ENCODE data around the gene PLEKHA1. TPM values are rescaled to one million over a fixed set of nuclear protein-coding genes. Genes with fewer than 3 reads are reported as not detected.

PLEKHA1 gene
- total RNA-seq, result 50.4 TPM
- long read RNA-seq, partial matches to known transcripts, result 22 of 123 reads
- long read RNA-seq, other reads (novel, unspliced or antisense), result 101 of 123 reads

GRCh38 chr10:122374237-122374858 is at the start of gene PLEKHA1:
TSS of gene PLEKHA1 (plus strand) at chr10:122374708. CDS start at chr10:122393201, 18,493 bp downstream.
- H3K4me1 ChIP-seq, result peaks cover 87% of the 10 kb centered on the region
- intact Hi-C loops (cut with micrococcal nuclease), result no loop called here

DNA sequence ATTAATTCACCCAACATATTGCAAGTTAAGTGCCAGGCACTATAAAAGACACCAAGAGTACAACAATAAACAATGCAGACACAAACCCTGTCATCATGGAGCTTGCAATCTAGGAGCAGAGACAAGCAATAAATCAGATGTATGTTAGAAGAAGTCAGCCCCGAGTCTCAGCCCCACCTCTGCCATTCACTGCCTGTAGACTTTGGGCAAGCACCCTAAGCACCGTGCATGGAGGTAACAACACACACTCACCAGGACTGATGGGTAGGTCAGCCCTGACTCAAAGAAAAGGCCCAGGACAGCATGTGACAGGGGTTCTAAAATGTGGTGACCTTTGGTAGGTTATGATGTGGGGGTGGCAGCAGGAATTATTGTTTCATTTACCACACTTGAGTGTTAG is 49.3 kb upstream of the PLEKHA1 start:
- intact Hi-C loops (cut with micrococcal nuclease), result no loop called here
- no peak for DNase-seq

More at GRCh38 chr10:122374237-122374858, at the start of gene PLEKHA1:
- Histone ChIP-seq H3K4me3 (peak within 1 kb of the TSS; percentile 92), H3K36me3 (no peaks in the 10 kb centered on the region), H3K27ac (replicated peaks) (peak within 1 kb of the TSS; percentile 99), H3K27me3 (ENCODE audit: low read depth) (no peaks in the 10 kb centered on the region), H3K9me3 (replicated peaks) (no peaks in the 10 kb centered on the region)
- TF ChIP-seq, protein P1, sequence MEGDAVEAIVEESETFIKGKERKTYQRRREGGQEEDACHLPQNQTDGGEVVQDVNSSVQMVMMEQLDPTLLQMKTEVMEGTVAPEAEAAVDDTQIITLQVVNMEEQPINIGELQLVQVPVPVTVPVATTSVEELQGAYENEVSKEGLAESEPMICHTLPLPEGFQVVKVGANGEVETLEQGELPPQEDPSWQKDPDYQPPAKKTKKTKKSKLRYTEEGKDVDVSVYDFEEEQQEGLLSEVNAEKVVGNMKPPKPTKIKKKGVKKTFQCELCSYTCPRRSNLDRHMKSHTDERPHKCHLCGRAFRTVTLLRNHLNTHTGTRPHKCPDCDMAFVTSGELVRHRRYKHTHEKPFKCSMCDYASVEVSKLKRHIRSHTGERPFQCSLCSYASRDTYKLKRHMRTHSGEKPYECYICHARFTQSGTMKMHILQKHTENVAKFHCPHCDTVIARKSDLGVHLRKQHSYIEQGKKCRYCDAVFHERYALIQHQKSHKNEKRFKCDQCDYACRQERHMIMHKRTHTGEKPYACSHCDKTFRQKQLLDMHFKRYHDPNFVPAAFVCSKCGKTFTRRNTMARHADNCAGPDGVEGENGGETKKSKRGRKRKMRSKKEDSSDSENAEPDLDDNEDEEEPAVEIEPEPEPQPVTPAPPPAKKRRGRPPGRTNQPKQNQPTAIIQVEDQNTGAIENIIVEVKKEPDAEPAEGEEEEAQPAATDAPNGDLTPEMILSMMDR (IDR thresholded peaks at IDR 0.05; ENCODE audit: borderline replicate concordance), result no peak
- DNase-seq, result peak; percentile 97

DNA sequence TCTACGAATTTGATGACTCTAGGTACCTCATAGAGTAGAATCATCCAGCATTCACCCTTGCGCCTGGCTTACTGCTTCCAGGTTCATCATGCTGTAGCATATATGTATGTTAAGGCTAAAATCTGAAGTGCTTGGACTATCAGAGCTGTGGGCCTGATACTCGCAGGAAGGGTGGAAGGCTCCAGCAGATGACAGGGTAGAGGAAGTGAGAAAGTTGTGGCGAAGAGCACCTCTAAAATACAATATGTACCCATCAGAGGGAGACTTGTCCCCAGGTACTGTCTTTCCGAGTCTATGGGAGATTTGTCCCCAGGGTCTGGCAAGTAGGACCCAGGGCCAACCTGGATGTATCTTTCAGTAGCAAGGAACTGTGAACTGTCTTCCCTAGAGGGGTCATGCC is 48.1 kb upstream of the PLEKHA1 start:
- Histone ChIP-seq H3K4me3 (no peak overlapping the region), H3K27me3 (ENCODE audit: low read depth) (no peaks in the 10 kb centered on the region), H3K36me3 (no peaks in the 10 kb centered on the region), H3K27ac (replicated peaks) (no peak overlapping the region), H3K4me1 (no peaks in the 10 kb centered on the region), H3K9me3 (replicated peaks) (peaks cover 2% of the 10 kb centered on the region)
- intact Hi-C loops (cut with micrococcal nuclease), result no loop called here
- TF ChIP-seq, protein P1 (IDR thresholded peaks at IDR 0.05; ENCODE audit: borderline replicate concordance), result no peak
- DNase-seq, result no peak

More for the DNA sequence above, 49.3 kb upstream of the PLEKHA1 start:
- H3K36me3 ChIP-seq, result no peaks in the 10 kb centered on the region
- no peaks in the 10 kb centered on the region for H3K27me3 ChIP-seq (ENCODE audit: low read depth)
- H3K27ac ChIP-seq (replicated peaks), result no peak overlapping the region
- H3K4me1 ChIP-seq, result no peaks in the 10 kb centered on the region
- H3K4me3 ChIP-seq, result no peak overlapping the region
- peaks cover 13% of the 10 kb centered on the region for H3K9me3 ChIP-seq (replicated peaks)
- TF ChIP-seq, protein P1 (IDR thresholded peaks at IDR 0.05; ENCODE audit: borderline replicate concordance), result no peak

- no peak for DNase-seq
- no peaks in the 10 kb centered on the region for H3K9me3 ChIP-seq (replicated peaks)
- TF ChIP-seq, protein P1 (IDR thresholded peaks at IDR 0.05; ENCODE audit: borderline replicate concordance), result no peak
- no peak overlapping the region for H3K27ac ChIP-seq (replicated peaks)
- intact Hi-C loops (cut with micrococcal nuclease), result no loop called here
- no peaks in the 10 kb centered on the region for H3K4me1 ChIP-seq
- H3K27me3 ChIP-seq (ENCODE audit: low read depth), result no peaks in the 10 kb centered on the region
- no peaks in the 10 kb centered on the region for H3K36me3 ChIP-seq
- H3K4me3 ChIP-seq, result no peak overlapping the region
Observed at GRCh38 chr10:122326806-122327205, 47.7 kb upstream of the PLEKHA1 start.

DNA sequence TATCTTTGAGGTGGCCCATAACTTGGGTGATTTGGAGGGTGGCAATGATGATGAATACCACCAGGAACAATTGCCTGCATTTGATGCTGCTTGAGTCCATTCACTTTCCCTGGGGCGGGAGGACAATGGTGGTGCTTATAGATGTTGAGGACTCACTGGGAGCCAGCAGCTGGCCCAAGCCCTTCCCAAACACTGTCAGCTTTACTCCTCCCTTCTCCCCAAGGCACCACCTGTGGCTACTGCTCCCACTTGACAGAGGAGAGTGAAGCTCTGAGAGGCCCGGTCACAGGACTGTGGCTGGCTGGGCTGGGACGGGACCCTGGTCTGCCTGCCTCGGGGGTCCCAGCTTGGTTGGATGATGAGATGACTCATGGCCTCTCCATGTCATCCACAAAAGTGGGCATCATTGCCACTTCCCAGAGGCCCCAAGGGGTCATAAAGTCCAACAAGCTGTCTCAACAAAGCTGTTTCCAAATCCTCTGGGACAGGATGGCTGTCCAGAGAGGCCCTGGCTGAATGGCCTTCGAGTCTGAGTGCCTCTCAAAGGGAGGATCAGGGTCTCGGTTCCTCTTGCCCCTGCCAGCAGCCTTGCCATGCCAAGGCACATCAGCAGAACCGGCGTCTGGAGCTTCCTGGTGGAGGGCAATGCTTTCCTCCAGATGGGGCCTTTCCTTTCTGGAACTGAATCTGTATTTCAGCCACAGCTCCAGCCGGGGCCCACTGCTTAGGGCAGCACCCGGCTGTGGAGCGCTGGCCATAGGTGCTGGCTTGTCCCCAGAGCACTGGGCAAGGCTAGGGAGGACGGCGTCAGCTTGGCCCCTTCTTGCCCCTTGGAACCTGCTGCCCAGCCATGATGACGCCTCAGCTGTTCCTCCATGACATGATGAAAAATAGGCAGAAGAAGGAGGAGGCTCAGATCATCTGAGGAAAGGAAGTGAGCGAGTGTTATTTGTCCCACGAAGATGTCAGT is 47.0 kb upstream of the PLEKHA1 start:
- no peak for DNase-seq
- intact Hi-C loops (cut with micrococcal nuclease), result no loop called here
- no peaks in the 10 kb centered on the region for H3K9me3 ChIP-seq (replicated peaks)
- no peak overlapping the region for H3K4me3 ChIP-seq
- no peaks in the 10 kb centered on the region for H3K36me3 ChIP-seq
- H3K4me1 ChIP-seq, result no peaks in the 10 kb centered on the region
- H3K27ac ChIP-seq (replicated peaks), result no peak overlapping the region
- H3K27me3 ChIP-seq (ENCODE audit: low read depth), result no peaks in the 10 kb centered on the region
- TF ChIP-seq, protein P1 (IDR thresholded peaks at IDR 0.05; ENCODE audit: borderline replicate concordance), result no peak
